A549 (cell line): Measurements from ENCODE around the gene TMEM175. TPM values are rescaled to one million over a fixed set of nuclear protein-coding genes. Genes with fewer than 3 reads are reported as not detected.
"Not testable (repeated sequence)": the region's sequence is repeated elsewhere in the genome, so short reads cannot be mapped to it uniquely, and the experiment has no call there.

Source experiments
- ATAC-seq, 2 experiments: fragments of 200-7000 bp in 1 of 2; fragments of >200 bp in 1 of 2; cut with Nextera tagmentation in 1 of 2; cut with Tn5 transposase in 1 of 2; 3 replicates each; pipeline versions ENCODE4 v1.8.0 to v1.9.1; 2018 to 2020; ENCODE audit warnings: mild to moderate bottlenecking in 1 of 2, moderate library complexity in 1 of 2
- CTCF ChIA-PET: fragments of 300-600 bp; sonication (Branson Sonifier 250); formaldehyde crosslinking; extraction: SDS; loops from one replicate; lab custom pipeline; 2021; ENCODE audit warnings: antibody characterized with exemption, inconsistent platforms; lab: Yijun Ruan, JAX
- POLR2A ChIA-PET: fragments of 350-600 bp; formaldehyde crosslinking; extraction: SDS; loops from one replicate; lab custom pipeline; 2021; ENCODE audit warnings: antibody characterized with exemption, inconsistent platforms; lab: Yijun Ruan, JAX
- DNase-seq, 2 experiments: peaks; one replicate each; pipeline versions ENCODE4 v3.0.0 to v3.0.0-alpha.2; 2011 to 2016; ENCODE audit warnings: low read depth in 1 of 2, low spot score in 1 of 2
- FAIRE-seq: peaks from 2 replicates; lab custom pipeline; 2011; peaks lifted over from hg19 to GRCh38; lab: Jason Lieb, UNC
- H3K27ac ChIP-seq, 2 experiments: fragments of >200 bp; sonication (Bioruptor Twin); formaldehyde crosslinking; 3 replicates each; pipeline ENCODE4 v1.5.1; 2016 to 2017
- H3K4me1 ChIP-seq: fragments of >200 bp; sonication (Bioruptor Twin); formaldehyde crosslinking; 3 replicates; pipeline ENCODE4 v1.6.1; 2016
- H3K4me2 ChIP-seq: fragments of >200 bp; sonication (Bioruptor Twin); formaldehyde crosslinking; 3 replicates; pipeline ENCODE4 v1.6.1; 2016
- H3K4me3 ChIP-seq: fragments of >200 bp; sonication (Bioruptor Twin); formaldehyde crosslinking; 3 replicates; pipeline ENCODE4 v1.5.1; 2016
- H3K9me3 ChIP-seq: fragments of >200 bp; sonication (Bioruptor Twin); formaldehyde crosslinking; 3 replicates; pipeline ENCODE4 v1.6.1; 2016
- CHD2 ChIP-seq: fragments of 150-350 bp; IDR thresholded peaks from 2 replicates; pipeline ENCODE4 v1.6.1; 2014; ENCODE audit warnings: low read length; ENCODE audit not compliant: partially characterized antibody
- EHF ChIP-seq: fragments of 250-450 bp; sonication (Bioruptor Pico); IDR thresholded peaks from 2 replicates; pipeline ENCODE4 v1.5.0; 2020; ENCODE audit warnings: mild to moderate bottlenecking
- EHMT2 ChIP-seq: fragments of 200-600 bp; sonication (generic); IDR thresholded peaks from 2 replicates; pipeline ENCODE4 v1.6.1; 2016; ENCODE audit warnings: antibody characterized with exemption, low read depth, mild to moderate bottlenecking, moderate library complexity
- ESRRA ChIP-seq: fragments of 150-350 bp; IDR thresholded peaks from 2 replicates; pipeline ENCODE4 v1.6.1; 2014; ENCODE audit warnings: mild to moderate bottlenecking, low read length, borderline replicate concordance
- GATA3 ChIP-seq: IDR thresholded peaks from 2 replicates; pipeline ENCODE4 v1.6.1; 2012; ENCODE audit warnings: borderline replicate concordance
- HDAC2 ChIP-seq: fragments of 200-600 bp; sonication (generic); IDR thresholded peaks from 2 replicates; pipeline ENCODE4 v1.6.1; 2016
- HEYL ChIP-seq: fragments of 250-450 bp; sonication (Bioruptor Pico); IDR thresholded peaks from 2 replicates; pipeline ENCODE4 v1.8.0; 2021; ENCODE audit warnings: mild to moderate bottlenecking, moderate library complexity
- HOXB13 ChIP-seq: fragments of 250-450 bp; sonication (Bioruptor Pico); IDR thresholded peaks from 2 replicates; pipeline ENCODE4 v1.5.0; 2020; ENCODE audit warnings: low read depth, mild to moderate bottlenecking, moderate library complexity
- JUN ChIP-seq, 2 experiments: fragments of >200 bp; sonication (Bioruptor Twin); formaldehyde crosslinking; IDR thresholded peaks; 2 replicates in 1 of 2; 3 replicates in 1 of 2; pipeline ENCODE4 v1.6.1; 2016 to 2017
- JUNB ChIP-seq: fragments of >200 bp; sonication (Bioruptor Twin); formaldehyde crosslinking; IDR thresholded peaks from 2 replicates; pipeline ENCODE4 v1.6.1; 2016
- KDM5A ChIP-seq: fragments of 200-600 bp; sonication (generic); IDR thresholded peaks from 2 replicates; pipeline ENCODE4 v1.6.1; 2016; ENCODE audit warnings: antibody characterized with exemption, mild to moderate bottlenecking
- NR3C1 ChIP-seq: fragments of >200 bp; sonication (Bioruptor Twin); formaldehyde crosslinking; IDR thresholded peaks from 3 replicates; pipeline ENCODE4 v1.6.1; 2017
- POLR2A ChIP-seq: IDR thresholded peaks from 2 replicates; pipeline ENCODE4 v1.6.1; 2012; ENCODE audit warnings: mild to moderate bottlenecking, low read length
- RAD21 ChIP-seq, 2 experiments: fragments of >200 bp in 1 of 2; sonication (Bioruptor Twin) in 1 of 2; formaldehyde crosslinking in 1 of 2; IDR thresholded peaks in 1 of 2; conservative IDR thresholded peaks in 1 of 2; 2 replicates in 1 of 2; 3 replicates in 1 of 2; pipeline ENCODE4 v1.6.1; 2012 to 2018; ENCODE audit warnings: inconsistent platforms in 1 of 2
- RCOR1 ChIP-seq: fragments of 150-350 bp; IDR thresholded peaks from 2 replicates; pipeline ENCODE4 v1.6.1; 2014; ENCODE audit warnings: antibody characterized with exemption, low read length, low read depth
- SMC3 ChIP-seq: fragments of >200 bp; sonication (Bioruptor Twin); formaldehyde crosslinking; IDR thresholded peaks from 3 replicates; pipeline ENCODE4 v1.6.1; 2018; ENCODE audit warnings: inconsistent platforms
- ZSCAN20 ChIP-seq: fragments of 250-450 bp; sonication (Bioruptor Pico); IDR thresholded peaks from 2 replicates; pipeline ENCODE4 v1.8.0; 2022; ENCODE audit warnings: mild to moderate bottlenecking, moderate library complexity
- WGBS: methylation state at CpG from one replicate; pipeline ENCODE4 v1.1.6; 2017; ENCODE audit errors: missing lambda C conversion rate; 5-methylcytosine and 5-hydroxymethylcytosine counted together
- polyA plus RNA-seq, 4 experiments: library from polyadenylated mRNA; depleted of rRNA in 3 of 4; stranded (reverse); fragments of >200 nt; fragmentation: RNase III in 1 of 4; extraction: RNeasy Plus Mini Kit Qiagen cat#74134 plus additional on column Dnase treatment in 1 of 4; gene quantifications; 2 replicates in 3 of 4; 3 replicates in 1 of 4; pipeline ENCODE4 v1.2.3, GENCODE V29; 2011 to 2017
- TF ChIP-seq, protein P1 (sequence below): fragments of >200 bp; sonication (Bioruptor Twin); formaldehyde crosslinking; IDR thresholded peaks from 2 replicates; pipeline ENCODE4 v1.6.1; 2016
- TF ChIP-seq, protein P2 (sequence below): IDR thresholded peaks from 2 replicates; pipeline ENCODE4 v1.6.1; 2012
- TF ChIP-seq, protein P3 (sequence below): fragments of >200 bp; sonication (Bioruptor Twin); formaldehyde crosslinking; IDR thresholded peaks from 3 replicates; pipeline ENCODE4 v1.6.1; 2016

TMEM175 gene
- polyA plus RNA-seq, 2 of the 4 experiments (the other 2 are of a cell fraction) = 15.7 to 19.4 TPM

DNA sequence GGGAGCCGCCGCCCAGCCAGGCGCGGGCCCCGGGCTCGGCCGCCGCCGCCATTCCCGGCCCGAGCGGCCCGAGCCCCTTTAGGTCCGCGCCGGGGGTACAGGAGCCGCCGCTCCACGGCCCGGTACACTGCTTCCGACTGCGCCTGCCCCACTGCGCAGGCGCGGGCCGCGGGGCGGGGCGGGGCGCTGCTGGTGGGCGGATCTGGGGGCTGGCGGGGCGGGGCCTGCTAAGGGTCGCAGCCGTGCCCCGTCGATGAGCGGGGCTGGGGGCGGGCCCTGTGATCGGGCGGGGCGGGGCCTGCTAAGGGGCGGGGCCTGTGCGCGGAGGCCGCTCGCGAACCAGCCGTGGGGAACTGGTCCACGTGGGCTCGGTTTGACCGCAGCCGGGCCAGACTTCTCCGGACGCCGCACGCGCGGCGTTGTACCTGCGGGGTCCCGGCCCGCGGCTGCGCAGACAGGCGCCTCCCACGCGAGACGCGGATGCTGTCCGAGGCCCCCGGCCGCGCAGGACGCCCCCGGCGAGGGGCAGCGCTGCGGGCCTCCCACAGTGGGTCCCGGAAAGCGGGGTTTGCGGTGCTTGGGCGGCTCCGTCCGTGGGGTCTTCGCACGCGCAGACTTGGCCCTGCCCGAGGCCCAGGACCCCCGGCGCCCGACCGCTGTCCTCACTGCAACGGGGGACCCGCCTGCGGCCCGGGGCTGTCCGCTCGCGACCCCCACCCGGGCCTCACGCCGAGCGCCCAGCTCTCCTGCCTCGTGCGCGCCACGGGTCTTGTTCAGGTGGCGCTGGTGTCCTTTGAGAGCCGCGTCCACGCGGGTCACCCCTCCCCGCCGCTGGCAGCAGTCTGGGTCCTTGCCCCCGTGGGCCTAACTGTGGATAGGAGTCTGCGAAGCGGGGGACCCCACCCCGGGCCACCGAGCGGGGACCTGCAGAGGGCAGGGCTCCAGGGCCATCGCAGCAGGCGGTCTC, 41.5 kb downstream of the TMEM175 start, which contains the start of gene DGKQ:
Gene DGKQ (minus strand): TSS at position 139 of the 967 bp plus-strand sequence. CDS start 87 bp downstream, at position 52.
- peak within 1 kb of the TSS; percentile 97 for H3K4me2 ChIP-seq
- FAIRE-seq (no peak), ATAC-seq (peak; percentile 79), DNase-seq (peak; percentile 64 to 74)
- POLR2A ChIA-PET = no interaction called here
- peak within 1 kb of the TSS; percentile 84 for H3K4me3 ChIP-seq
- H3K9me3 ChIP-seq = no peaks in the 10 kb centered on the region
- no CpG with 5 or more reads among the region's 123 CpGs for WGBS
- CTCF ChIA-PET = no interaction called here
- H3K27ac ChIP-seq = peak within 1 kb of the TSS; percentile 66 to 85
- peaks cover 14% of the 10 kb centered on the region for H3K4me1 ChIP-seq
- TF ChIP-seq JUNB (no peak), ESRRA (no peak), HDAC2 (no peak), POLR2A (peak; percentile 29), CHD2 (no peak), GATA3 (no peak), HOXB13 (CRISPR knock-in tag) (no peak), EHF (CRISPR knock-in tag) (no peak), JUN (IDR thresholded peaks at IDR 0.05) (0 out of 5 replicates have a peak, but pooled peaks of 1 of the 2 experiments have one; percentile 28), HEYL (CRISPR knock-in tag) (no peak), ZSCAN20 (CRISPR knock-in tag) (no peak), EHMT2 (no peak), NR3C1 (no peak)
- TF ChIP-seq, protein P1, sequence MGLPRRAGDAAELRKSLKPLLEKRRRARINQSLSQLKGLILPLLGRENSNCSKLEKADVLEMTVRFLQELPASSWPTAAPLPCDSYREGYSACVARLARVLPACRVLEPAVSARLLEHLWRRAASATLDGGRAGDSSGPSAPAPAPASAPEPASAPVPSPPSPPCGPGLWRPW = no peak
- TF ChIP-seq, protein P2, sequence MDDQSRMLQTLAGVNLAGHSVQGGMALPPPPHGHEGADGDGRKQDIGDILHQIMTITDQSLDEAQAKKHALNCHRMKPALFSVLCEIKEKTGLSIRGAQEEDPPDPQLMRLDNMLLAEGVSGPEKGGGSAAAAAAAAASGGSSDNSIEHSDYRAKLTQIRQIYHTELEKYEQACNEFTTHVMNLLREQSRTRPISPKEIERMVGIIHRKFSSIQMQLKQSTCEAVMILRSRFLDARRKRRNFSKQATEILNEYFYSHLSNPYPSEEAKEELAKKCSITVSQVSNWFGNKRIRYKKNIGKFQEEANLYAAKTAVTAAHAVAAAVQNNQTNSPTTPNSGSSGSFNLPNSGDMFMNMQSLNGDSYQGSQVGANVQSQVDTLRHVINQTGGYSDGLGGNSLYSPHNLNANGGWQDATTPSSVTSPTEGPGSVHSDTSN = no peak

DNA sequence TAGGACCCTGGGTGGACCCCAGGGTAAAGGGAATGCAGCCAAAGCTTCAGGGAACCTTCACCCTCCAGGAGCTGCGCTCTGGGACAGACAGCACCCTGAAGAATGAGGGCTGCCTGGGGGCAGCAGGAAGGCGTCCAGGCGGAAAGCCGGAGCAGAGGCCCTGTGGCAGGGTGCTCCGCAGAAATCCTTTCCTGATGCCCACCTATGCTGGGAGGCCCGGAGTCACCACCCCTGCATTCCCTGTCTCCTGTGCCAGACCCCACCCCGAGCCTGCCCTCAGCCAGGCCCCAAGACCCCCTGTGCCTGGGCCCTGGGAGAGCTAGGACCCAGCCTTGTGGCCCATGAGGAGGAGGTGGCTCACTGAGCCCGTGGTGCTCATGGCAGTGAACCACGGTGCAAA, 42.4 kb downstream of the TMEM175 start:
- FAIRE-seq = no peak
- H3K27ac ChIP-seq = no peak overlapping the region; a peak in 1 of 6 replicates
- H3K4me2 ChIP-seq = no peak overlapping the region
- H3K4me3 ChIP-seq = no peak overlapping the region
- ChIA-PET CTCF (interaction anchor here (1.0 kb wide), 1 partner anchor 13 kb away, joined by 3 read pairs; the partner anchor contains the start of gene IDUA), POLR2A (interaction anchor here (1.1 kb wide), 1 partner anchor 13 kb away, joined by 4 read pairs; no protein-coding TSS in a partner anchor)
- H3K9me3 ChIP-seq = no peaks in the 10 kb centered on the region
- TF ChIP-seq SMC3 = no peak
- no peak for TF ChIP-seq RAD21 (conservative IDR thresholded peaks at IDR 0.05 in 1 of 2, IDR thresholded peaks at IDR 0.05 in 1 of 2)
- TF ChIP-seq, protein P3, sequence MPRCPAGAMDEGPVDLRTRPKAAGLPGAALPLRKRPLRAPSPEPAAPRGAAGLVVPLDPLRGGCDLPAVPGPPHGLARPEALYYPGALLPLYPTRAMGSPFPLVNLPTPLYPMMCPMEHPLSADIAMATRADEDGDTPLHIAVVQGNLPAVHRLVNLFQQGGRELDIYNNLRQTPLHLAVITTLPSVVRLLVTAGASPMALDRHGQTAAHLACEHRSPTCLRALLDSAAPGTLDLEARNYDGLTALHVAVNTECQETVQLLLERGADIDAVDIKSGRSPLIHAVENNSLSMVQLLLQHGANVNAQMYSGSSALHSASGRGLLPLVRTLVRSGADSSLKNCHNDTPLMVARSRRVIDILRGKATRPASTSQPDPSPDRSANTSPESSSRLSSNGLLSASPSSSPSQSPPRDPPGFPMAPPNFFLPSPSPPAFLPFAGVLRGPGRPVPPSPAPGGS = no peak
- no peak for TF ChIP-seq RCOR1
- TF ChIP-seq KDM5A = no peak
- DNase-seq = no peak
- WGBS = 90% methylated on average over 7 of the region's 9 CpGs
- peaks cover 21% of the 10 kb centered on the region for H3K4me1 ChIP-seq
- ATAC-seq = no peak; a peak in 1 of 6 replicates

DNA sequence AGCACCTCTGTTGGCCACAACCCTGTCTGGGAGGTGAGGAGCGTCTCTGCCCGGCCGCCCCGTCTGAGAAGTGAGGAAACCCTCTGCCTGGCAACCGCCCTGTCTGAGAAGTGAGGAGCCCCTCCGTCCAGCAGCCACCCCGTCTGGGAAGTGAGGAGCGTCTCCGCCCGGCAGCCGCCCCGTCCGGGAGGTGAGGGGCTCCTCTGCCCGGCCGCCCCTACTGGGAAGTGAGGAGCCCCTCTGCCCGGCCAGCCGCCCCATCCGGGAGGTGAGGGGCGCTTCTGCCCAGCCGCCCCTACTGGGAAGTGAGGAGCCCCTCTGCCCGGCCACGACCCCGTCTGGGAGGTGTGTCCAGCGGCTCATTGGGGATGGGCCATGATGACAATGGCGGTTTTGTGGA, 43.8 kb downstream of the TMEM175 start:
- H3K4me3 ChIP-seq, H3K9me3 ChIP-seq, DNase-seq, FAIRE-seq, H3K27ac ChIP-seq, H3K4me2 ChIP-seq, ATAC-seq, CTCF ChIA-PET, POLR2A ChIA-PET: not testable (repeated sequence)
- peaks cover 21% of the 10 kb centered on the region for H3K4me1 ChIP-seq
- 82% methylated on average over 7 of the region's 25 CpGs for WGBS
